H1 (cell line): ENCODE data around the gene SQOR. TPM values are rescaled to one million over a fixed set of nuclear protein-coding genes. Genes with fewer than 3 reads are reported as not detected.

Experiments used
- CHD7 ChIP-seq: fragments of 300-600 bp; sonication (generic); IDR thresholded peaks from 2 replicates; pipeline ENCODE4 v1.7.1; 2012; ENCODE audit warnings: low read length, moderate library complexity, mild to moderate bottlenecking, inconsistent platforms; ENCODE audit not compliant: insufficient replicate concordance
- CREB1 ChIP-seq: IDR thresholded peaks from 2 replicates; pipeline ENCODE4 v1.6.1; 2012; ENCODE audit warnings: inconsistent platforms
- EGR1 ChIP-seq: IDR thresholded peaks from 2 replicates; pipeline ENCODE4 v1.6.1; 2011; ENCODE audit warnings: low read depth, low read length, borderline replicate concordance
- GABPA ChIP-seq: IDR thresholded peaks from 2 replicates; pipeline ENCODE4 v1.6.1; 2011; ENCODE audit warnings: mild to moderate bottlenecking, low read length, moderate library complexity, borderline replicate concordance; ENCODE audit not compliant: insufficient read depth
- MAX ChIP-seq: IDR thresholded peaks from 2 replicates; pipeline ENCODE4 v1.6.1; 2012; ENCODE audit warnings: inconsistent platforms
- RBBP5 ChIP-seq: IDR thresholded peaks from 2 replicates; pipeline ENCODE4 v1.7.1; 2012; ENCODE audit warnings: low read depth, mild to moderate bottlenecking, inconsistent platforms, low read length, moderate library complexity, borderline replicate concordance
- RNF2 ChIP-seq: fragments of 200-900, 300-1000 bp; sonication (generic); IDR thresholded peaks from 2 replicates; pipeline ENCODE4 v1.7.1; 2016; ENCODE audit warnings: borderline replicate concordance, low read depth, mild to moderate bottlenecking, antibody characterized with exemption, low read length; ENCODE audit not compliant: poor library complexity, severe bottlenecking; ENCODE audit errors: missing control alignments
- SP4 ChIP-seq: IDR thresholded peaks from 2 replicates; pipeline ENCODE4 v1.6.1; 2012; ENCODE audit warnings: low read length, inconsistent platforms
- SRF ChIP-seq: IDR thresholded peaks from 2 replicates; pipeline ENCODE4 v1.6.1; 2011; ENCODE audit warnings: mild to moderate bottlenecking, low read depth, low read length, moderate library complexity
- TAF1 ChIP-seq: IDR thresholded peaks from 2 replicates; pipeline ENCODE4 v1.6.1; 2011; ENCODE audit warnings: mild to moderate bottlenecking, low read depth, low read length
- ZNF274 ChIP-seq: IDR thresholded peaks from 2 replicates; pipeline ENCODE4 v1.7.0; 2012; ENCODE audit warnings: low read length, borderline replicate concordance; ENCODE audit errors: extremely low read depth
- polyA plus RNA-seq, 7 experiments: library from polyadenylated mRNA; depleted of rRNA in 3 of 7; stranded (reverse) in 5 of 7; unstranded in 2 of 7; fragments of >200 nt in 5 of 7; fragments of 200-250 nt in 2 of 7; gene quantifications; 1 replicate in 5 of 7; 2 replicates in 1 of 7; 4 replicates in 1 of 7; pipeline versions ENCODE4 v1.2.1 to v1.2.3, GENCODE V29; 2011 to 2013; ENCODE audit warnings: missing spikeins in 2 of 7, mixed read lengths in 2 of 7
- total RNA-seq: library from RNA; stranded (reverse); fragmentation: NEBNext Ultra II Directional; extraction: Animal tissue kit (Norgen Biotek cat#: 25700); gene quantifications from 2 replicates; pipeline ENCODE4 v1.2.1, GENCODE V29; 2021

The SQOR gene
- total and polyA plus RNA-seq, 2 of the 8 experiments (the other 6 are each of a cell fraction or from before 2014, with no cell fraction given): 0.20 to 0.22 TPM

GRCh38 chr15:45603881-45604280, 30.9 kb upstream of the SQOR start (continued):
- TF ChIP-seq CHD7 (no peak), SRF (no peak), SP4 (no peak), TAF1 (no peak), GABPA (no peak), ZNF274 (no peak), CREB1 (no peak), RNF2 (no peak), EGR1 (no peak), MAX (no peak), RBBP5 (no peak)
